Measurements from ENCODE around the gene ALDH5A1.

DNA sequence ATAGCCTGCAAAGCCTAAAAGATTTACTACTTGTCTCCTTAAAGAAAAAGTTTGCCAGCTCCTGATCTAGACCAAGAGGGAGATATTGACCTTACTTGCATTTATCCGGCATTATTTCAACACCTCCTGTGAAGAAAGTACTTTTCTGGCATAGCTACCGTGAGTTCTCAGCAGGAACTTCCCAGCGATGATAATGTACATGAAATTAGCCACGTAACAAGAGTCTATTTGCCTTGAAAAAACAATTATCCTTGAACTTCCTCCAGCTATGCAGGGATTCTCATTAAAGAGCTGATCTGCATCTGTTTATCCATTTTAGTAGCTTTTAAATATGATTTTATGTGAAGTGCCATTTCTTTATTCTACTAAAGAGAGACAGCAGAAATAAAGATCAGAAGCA is 41.7 kb downstream of the ALDH5A1 start:
- no peak for TF ChIP-seq YY1 (IDR thresholded peaks at IDR 0.05; ENCODE audit: insufficient read depth, insufficient read length)
- no peak for TF ChIP-seq ZNF274 (IDR thresholded peaks at IDR 0.05; ENCODE audit: low read depth, low read length)
- no peak for TF ChIP-seq SUZ12 (IDR thresholded peaks at IDR 0.05; ENCODE audit: extremely low read depth, insufficient read depth, insufficient read length)

Data from NT2/D1 (cell line).